Breast epithelium (tissue), 3 donors: ENCODE results near the gene EPX.
"Not testable (repeated sequence)": the region's sequence is repeated elsewhere in the genome, so short reads cannot be mapped to it uniquely, and the experiment has no call there.

ENCODE experiments used
- POLR2A ChIP-seq: fragments of 450-650 bp; IDR thresholded peaks from one replicate; pipeline ENCODE4 v1.6.1; 2016; ENCODE audit warnings: antibody characterized with exemption, mild to moderate bottlenecking, moderate library complexity
- POLR2AphosphoS5 ChIP-seq, 3 donors: sonication (generic); formaldehyde crosslinking; IDR thresholded peaks; one replicate each; pipeline ENCODE4 v1.6.1; 2017; ENCODE audit warnings: antibody characterized with exemption in 3 of 3
- TF ChIP-seq, protein P1 (sequence below), 3 donors: fragments of 450-650 bp; IDR thresholded peaks; one replicate each; pipeline ENCODE4 v1.5.1; 2016 to 2017; ENCODE audit warnings: antibody characterized with exemption in 3 of 3, mild to moderate bottlenecking in 3 of 3, moderate library complexity in 3 of 3

GRCh38 chr17:58143335-58143734 lies 49.2 kb upstream of the EPX start:
- TF ChIP-seq, protein P1, sequence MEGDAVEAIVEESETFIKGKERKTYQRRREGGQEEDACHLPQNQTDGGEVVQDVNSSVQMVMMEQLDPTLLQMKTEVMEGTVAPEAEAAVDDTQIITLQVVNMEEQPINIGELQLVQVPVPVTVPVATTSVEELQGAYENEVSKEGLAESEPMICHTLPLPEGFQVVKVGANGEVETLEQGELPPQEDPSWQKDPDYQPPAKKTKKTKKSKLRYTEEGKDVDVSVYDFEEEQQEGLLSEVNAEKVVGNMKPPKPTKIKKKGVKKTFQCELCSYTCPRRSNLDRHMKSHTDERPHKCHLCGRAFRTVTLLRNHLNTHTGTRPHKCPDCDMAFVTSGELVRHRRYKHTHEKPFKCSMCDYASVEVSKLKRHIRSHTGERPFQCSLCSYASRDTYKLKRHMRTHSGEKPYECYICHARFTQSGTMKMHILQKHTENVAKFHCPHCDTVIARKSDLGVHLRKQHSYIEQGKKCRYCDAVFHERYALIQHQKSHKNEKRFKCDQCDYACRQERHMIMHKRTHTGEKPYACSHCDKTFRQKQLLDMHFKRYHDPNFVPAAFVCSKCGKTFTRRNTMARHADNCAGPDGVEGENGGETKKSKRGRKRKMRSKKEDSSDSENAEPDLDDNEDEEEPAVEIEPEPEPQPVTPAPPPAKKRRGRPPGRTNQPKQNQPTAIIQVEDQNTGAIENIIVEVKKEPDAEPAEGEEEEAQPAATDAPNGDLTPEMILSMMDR (IDR thresholded peaks at IDR 0.05) = not testable (repeated sequence)
- TF ChIP-seq POLR2A; POLR2AphosphoS5 (IDR thresholded peaks at IDR 0.05): not testable (repeated sequence)
